Activated CD8-positive, alpha-beta memory T cell treated with anti-CD3 and anti-CD28 coated beads, Interleukin-2, amount 50 U/mL, for 1 hour (primary cell): Measurements from ENCODE around the gene LRRC19.

Experiments used
- DNase-seq: peaks from one replicate; pipeline ENCODE4 v3.0.0-alpha.2; 2020; ENCODE audit errors: extremely low read depth

LRRC19 gene

GRCh38 chr9:27005491-27005890 is at the start of gene LRRC19:
Gene LRRC19 (minus strand): TSS chr9:27005672. CDS start chr9:26999694, 5,978 bp downstream.
- DNase-seq, result no peak

- no peak for DNase-seq
These were observed 49.4 kb upstream of the LRRC19 start for GRCh38 chr9:27054841-27055240.

- DNase-seq, result no peak
These were observed 48.7 kb upstream of the LRRC19 start for GRCh38 chr9:27054125-27054524.

DNA sequence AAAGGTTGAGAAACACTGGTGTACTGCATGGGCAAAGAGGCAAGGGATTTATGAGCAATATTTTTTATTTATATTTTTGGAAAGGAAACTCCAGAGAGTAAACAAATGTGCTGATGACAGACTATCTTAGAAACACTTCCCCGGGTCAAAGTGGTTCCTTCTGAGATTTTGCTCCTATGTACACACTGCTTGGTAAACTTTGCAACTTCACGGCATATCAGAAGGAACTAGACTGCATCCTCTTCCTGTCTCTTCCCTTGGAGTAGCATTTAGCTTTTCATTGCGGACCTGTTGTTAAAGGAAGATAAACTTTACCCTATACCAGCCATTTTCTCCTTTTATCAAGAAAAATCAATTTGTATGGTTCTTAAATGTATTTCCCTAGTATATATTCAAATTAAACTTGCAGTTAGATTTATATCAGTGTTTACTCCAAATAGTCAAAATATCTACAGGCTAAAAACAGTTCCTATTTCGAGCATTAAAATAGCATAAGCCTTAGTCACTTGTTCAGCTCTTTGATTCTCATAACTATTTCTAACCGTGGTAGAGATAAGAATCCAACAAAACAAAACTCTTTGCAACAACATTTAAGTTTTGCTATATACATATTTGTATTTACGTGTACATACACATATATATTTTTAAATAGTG is 48.0 kb upstream of the LRRC19 start:
- no peak for DNase-seq

DNA sequence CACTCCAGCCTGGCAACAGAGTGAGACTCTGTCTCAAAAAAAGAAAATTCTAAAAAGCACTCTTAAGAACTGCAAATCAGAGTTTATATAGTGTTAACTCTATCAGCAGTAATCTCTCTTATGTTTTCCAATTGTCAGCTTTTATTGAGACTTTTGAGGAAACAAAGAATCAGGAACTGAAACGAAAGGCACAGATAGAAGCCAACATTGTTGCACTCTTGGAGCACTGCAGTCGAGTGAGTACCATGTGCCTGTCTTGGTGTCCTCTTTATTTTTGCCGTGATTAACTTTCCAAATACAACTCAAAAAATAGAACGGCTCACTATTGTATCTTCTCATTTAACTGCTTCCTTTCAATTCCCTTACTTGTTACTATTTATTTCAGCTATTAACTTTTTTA is 41.7 kb upstream of the LRRC19 start:
- DNase-seq, result no peak

DNA sequence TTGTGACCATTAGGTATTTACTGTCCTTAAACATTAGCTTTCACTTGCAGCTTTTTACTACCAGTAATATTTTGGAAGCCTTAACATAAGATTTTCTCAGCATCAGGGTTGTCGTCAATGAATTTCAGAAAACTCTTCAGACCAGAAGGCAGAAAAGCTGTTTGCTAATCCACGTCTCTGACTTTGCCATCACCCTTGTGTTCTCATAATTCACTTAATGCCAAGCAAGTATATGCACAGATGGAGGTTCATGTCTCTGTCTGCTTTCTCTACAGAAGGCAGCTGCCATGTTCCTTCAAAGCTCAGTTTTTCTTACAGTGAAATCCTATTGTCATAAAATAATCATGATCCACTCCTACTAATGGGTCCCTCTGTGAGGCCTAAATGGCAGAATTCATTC is 37.7 kb upstream of the LRRC19 start:
- no peak for DNase-seq

- no peak for DNase-seq
These were observed 37.0 kb upstream of the LRRC19 start for GRCh38 chr9:27042476-27042875.

- DNase-seq, result no peak
These were observed 36.3 kb upstream of the LRRC19 start for GRCh38 chr9:27041746-27042145.

DNA sequence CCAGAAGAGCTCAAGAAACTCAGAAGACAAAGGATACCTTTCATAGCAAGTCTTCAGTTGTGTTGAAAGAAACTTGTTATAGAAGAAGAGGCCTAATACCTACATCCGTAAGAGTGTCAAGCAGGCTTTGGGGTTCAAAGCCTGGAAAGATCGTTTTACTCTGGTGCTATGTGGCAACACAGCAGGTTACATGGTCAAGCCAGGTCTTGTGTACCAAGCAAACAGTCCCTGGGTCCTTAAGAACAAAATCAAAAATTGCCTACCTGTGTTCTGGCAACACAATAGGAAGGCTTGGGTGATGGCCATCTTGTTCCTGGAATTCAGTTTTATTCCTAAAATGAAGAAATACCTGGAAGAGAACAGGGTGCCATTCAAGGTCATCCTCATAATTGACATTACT is 32.0 kb upstream of the LRRC19 start:
- DNase-seq, result no peak

DNA sequence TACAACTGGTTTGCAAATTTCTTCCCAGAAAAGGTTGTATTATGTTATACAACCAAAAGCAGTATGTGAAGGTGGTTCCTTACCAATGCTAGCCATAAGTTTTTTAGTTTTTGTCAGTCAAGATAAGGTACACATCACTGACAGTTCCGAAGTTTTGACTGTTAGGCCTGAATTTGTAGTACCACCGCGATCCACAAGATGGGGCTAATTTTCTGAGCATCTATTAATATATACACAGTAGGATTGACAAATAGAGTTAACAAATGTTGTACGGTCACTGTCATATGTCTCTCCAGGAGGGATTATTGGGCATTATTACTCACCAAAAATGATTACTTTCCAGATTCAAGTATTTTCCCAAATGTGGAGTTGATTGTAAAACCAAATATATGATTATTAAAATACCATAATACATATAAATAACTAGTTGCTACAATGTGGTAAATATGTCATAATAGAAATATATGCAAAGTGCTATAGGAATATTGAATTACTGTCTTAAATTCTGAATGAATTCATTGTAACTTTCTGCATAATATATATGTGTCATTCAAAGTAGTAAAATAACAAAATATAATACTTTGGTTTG is 28.4 kb upstream of the LRRC19 start:
- no peak for DNase-seq

DNA sequence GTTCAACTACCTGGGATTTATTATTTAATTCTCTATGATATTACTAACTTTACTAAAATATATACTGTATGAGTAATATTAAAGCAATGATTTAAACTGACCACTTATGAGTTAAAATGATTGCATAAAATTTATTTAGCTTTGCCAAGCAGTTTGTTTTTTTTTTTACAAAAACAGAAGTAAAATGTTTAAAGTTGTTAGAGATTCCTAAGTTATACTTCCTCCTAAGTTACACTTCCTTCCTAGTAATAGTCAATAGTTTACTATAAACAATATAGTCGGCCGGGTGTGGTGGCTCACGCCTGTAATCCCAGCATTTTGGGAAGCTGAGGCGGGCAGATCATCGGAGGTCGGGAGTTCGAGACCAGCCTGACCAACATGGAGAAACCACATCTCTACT is 23.7 kb upstream of the LRRC19 start:
- no peak for DNase-seq

GRCh38 chr9:27022920-27023319 is 17.4 kb upstream of the LRRC19 start:
- no peak for DNase-seq

DNA sequence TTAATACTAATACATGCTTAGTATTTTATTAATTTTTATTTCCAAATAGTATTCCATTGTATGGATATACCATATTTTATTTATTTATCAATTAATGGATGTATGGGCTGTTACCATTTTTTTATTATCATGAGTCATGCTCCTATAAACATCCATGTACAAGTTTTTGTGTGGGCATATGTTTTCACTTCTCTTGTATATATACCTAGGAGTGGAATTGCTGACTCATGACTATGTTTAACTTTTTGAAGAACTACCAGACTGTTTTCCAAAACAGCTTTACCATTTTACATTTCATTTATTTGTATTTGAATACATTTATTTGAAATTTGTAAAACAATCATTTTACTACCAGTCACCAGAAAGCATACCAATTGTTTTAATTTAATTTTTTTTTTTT is 14.1 kb upstream of the LRRC19 start:
- no peak for DNase-seq

GRCh38 chr9:27003426-27004077 is 1.9 kb downstream of the LRRC19 start:
- DNase-seq, result no peak

- no peak for DNase-seq
These were observed 9.7 kb downstream of the LRRC19 start for GRCh38 chr9:26995810-26996209.

DNA sequence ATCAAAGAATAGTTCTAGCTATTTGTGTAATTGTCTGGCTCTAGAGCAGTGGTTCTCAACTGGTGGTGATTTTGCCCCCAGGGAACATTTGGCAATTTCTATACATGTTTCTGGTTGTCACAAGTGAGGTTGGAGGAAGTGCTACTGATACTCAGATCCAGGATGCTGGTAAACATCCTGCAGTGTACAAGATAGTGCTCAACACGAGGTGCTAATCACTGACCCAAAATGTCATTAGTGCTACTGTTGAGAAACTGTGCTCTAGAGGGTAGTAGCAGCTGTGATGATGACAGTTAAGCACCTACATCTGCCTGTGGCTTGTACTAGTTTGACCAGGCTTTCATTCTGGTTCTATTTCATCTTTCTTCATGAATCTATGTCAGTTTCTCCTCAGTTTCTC is 22.1 kb downstream of the LRRC19 start:
- DNase-seq, result no peak

GRCh38 chr9:26975728-26976707 is 29.5 kb downstream of the LRRC19 start:
- DNase-seq, result no peak

DNA sequence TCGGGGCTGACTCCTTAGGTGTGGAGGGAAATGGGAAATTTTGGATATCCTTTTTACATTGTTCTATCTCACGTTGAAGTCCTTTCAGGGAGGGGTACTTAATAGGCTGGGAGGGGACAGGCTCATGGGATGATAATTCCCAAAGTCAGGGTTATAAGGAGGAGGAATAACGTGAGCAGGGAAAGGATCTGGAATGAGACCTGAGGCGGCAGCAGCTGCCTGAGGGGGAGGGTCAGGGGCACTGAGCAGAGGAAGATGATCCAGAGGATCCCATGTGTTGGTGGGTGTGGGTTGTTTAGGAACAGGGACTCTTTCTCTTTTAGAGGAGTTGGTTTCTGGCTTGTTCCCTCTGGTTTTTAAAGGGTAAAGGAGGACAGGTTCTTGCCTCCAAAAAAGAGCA is 30.5 kb downstream of the LRRC19 start:
- no peak for DNase-seq

- no peak for DNase-seq
These were observed 31.5 kb downstream of the LRRC19 start for GRCh38 chr9:26973989-26974388.

DNA sequence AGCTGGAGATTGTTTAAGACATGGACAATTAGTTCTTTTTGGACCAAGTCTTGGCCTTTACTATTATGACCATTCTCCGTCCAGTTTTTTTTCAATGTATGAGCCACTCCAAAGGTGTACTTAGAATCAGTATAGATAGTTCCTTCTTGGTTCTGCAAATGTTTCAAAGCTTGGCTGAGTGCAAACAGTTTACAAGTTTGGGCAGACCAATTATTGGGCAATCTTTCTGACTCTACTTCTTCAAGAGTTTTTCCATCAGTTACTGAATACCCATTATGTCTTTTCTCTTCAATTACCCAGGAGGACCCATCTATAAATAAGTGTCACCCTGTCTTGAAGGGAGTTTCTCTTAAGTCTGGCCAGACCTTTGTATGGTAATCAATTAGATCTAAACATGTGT is 33.8 kb downstream of the LRRC19 start:
- DNase-seq, result no peak

- DNase-seq, result no peak
These were observed 48.6 kb downstream of the LRRC19 start for GRCh38 chr9:26956860-26957233.
